Measurements from ENCODE around the gene MPRIP.

DNA sequence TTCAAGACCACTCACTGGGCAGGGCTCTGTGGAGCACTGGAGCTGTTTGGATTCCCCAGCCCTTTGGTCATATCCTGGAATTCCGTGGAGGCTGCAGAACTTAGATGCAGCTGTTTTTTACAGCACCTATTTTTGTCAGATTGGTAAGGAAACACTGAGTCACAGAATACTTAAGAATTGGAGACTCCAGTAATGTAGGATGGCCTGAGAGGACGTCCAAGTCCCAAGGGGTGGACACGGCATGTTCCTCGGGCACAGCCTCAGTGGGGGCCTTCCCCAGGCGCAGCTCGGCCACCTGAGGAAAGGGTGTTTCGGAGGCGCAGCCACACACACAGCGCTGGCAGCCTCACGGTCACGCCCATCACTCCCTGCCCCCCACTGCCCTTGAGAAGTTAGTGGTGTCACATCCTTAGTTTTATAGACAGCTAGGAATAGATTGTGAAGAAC lies 149.1 kb downstream of the MPRIP start:
- TF ChIP-seq, protein P1, sequence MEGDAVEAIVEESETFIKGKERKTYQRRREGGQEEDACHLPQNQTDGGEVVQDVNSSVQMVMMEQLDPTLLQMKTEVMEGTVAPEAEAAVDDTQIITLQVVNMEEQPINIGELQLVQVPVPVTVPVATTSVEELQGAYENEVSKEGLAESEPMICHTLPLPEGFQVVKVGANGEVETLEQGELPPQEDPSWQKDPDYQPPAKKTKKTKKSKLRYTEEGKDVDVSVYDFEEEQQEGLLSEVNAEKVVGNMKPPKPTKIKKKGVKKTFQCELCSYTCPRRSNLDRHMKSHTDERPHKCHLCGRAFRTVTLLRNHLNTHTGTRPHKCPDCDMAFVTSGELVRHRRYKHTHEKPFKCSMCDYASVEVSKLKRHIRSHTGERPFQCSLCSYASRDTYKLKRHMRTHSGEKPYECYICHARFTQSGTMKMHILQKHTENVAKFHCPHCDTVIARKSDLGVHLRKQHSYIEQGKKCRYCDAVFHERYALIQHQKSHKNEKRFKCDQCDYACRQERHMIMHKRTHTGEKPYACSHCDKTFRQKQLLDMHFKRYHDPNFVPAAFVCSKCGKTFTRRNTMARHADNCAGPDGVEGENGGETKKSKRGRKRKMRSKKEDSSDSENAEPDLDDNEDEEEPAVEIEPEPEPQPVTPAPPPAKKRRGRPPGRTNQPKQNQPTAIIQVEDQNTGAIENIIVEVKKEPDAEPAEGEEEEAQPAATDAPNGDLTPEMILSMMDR (IDR thresholded peaks at IDR 0.05; ENCODE audit: borderline replicate concordance, extremely low read depth, low read length, poor library complexity, severe bottlenecking): no peak
- no peak for TF ChIP-seq EZH2 (IDR thresholded peaks at IDR 0.05; ENCODE audit: borderline replicate concordance, low read depth, low read length, severe bottlenecking)

Measured in DND-41 (cell line).